Adipose tissue (tissue), 3 donors: ENCODE measurements around the gene HOXA6. TPM values are rescaled to one million over a fixed set of nuclear protein-coding genes. Genes with fewer than 3 reads are reported as not detected.

Experiments
- H3K27ac ChIP-seq: one replicate; pipeline ENCODE4 v1.5.1; 2013; ENCODE audit warnings: low read depth, low read length
- WGBS, 3 donors: extraction: QIAGEN DNeasy Blood & Tissue Kit; methylation state at CpG; one replicate each; pipeline ENCODE4 v1.1.7; 2013; 5-methylcytosine and 5-hydroxymethylcytosine counted together
- polyA plus RNA-seq, 3 donors: library from polyadenylated mRNA; stranded (reverse); fragments of 200-250 nt; gene quantifications; one replicate each; pipeline ENCODE4 v1.2.3, GENCODE V29; 2013
- donor health status: healthy with polysubstance abuse.
- donor health status: Bipolar disorder and iron deficiency.
- donor health status: healthy.

Gene HOXA6
- polyA plus RNA-seq, 3 donors, result 0.39 to 3.6 (median 1.5) TPM

DNA sequence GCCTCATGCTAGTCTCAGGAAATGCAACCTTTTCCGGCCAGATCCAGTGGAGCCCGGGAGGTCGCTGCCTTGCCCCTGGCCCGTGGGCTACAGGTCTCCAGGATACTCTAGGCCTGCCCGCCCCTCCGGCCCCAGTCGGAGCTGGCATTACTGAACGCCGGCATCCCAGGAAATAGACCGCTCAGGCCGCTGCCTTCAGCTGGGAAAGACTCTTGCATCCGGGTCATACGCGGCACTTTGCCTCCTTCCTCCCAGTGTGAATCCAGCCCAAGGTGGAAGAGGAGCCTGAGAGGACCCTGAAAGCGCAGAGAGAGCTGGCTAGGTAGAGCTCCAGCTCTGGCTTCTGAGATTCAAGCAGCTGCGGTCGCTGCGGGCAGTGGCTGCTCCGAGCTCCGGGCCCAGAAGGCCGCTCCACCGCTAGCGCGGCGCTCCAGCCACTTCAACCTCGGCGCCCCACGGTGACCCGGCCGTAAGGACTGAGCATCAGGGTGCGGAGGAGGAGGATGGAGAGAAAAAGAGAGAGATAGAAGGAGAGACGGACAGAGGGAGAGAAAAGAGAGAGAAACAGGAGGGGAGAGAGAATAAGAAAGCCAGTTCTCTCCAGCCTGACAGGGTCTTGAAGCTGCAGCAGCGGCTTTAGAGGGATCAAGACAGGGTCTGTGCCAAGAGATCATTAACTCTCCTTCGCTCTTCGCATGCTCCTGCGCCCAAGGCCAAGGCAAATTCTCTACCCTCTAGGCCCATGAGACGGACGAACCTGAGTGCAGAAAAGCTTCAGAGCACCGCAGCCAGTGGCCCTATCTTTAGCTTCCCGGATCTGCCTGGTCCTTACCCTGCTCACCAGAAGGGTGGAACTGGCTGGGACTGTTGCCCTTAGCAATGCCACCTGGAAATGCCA, 28.3 kb upstream of the HOXA6 start:
- 25 to 75% (median 57%) methylated on average over 40 of the region's 40 CpGs for WGBS, 3 donors
- H3K27ac ChIP-seq, result no peak overlapping the region

DNA sequence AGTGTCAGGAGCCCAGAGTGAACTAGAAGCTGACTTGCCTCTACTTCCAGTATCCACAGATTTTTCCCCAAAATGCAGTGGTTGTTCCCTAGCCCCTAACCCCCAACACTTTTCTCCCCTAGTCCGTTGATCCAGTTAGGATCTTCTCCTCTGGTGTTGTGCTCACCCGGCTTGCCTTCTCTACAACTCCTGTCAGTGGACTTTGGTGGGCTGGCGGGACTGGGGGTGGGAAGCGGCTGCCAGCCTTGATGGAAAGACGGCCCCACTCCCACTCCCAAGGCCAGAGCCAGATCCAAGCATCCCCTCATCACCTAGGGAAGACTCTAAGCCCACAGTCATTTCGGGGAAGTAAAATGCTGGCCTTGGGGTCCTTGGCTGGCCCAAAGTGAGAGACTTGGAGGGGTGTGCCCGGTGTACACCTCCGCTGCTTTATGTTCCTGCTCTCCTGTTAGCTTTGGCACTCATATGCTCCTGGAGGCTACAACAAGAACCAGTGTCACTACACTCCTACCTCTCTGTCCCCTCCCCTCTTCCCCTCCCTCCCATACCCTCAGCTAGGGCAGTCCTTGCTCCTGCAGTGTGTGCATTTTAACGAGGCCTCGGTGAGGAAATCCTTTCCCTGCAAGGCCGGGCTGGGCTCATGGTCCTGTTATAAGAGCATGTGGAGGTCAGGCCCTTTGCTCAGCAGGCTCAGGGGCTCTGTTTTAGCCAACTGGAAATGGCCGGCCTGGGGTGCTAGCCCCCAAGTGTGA, 27.5 kb upstream of the HOXA6 start:
- no peak overlapping the region for H3K27ac ChIP-seq
- 32 to 78% (median 73%) methylated on average over 12 of the region's 12 CpGs for WGBS, 3 donors

DNA sequence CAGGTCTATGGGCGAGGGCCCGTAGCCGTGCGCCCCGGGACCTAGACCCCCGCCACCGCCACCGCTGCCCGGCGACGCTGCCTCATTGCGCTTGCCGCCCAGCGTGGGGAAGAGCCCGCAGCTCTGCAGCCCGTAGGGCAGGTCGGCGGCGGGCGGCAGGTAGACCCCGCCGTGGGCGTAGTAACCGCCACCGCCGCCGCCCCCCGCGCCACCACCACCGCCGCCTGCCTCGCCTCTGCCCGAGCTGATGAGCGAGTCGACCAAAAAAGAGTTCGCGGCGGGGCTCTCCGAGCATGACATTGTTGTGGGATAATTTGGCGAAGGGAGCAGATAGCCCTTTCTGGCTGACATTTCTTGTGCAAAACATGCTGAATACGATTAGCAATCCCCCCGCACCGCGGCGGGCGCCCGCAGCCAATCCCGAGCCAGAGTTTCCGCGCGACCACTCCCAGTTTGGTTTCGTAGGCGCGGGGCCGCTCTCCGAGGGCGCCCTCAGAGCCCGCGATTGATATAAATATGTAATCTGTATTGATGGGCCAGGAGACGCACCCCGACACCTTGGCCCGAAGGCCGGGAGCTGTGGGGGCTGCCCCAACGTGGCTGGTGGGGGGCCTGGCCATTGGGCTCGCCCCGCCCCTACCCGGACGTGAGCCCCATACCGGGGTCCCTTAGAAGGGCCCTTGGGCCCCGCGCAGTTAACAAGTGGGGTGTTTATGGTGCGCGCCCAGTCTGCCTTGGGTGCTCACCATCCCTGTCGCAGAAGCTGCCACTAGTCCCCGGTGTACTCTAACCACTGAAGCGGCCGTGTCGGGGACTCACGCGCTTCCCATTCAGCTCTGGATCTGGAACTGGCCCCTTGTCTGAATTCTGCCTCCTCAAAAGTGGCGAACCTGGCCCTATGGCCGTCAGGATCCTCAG, 26.6 kb upstream of the HOXA6 start, which contains the start of gene HOXA10:
Gene HOXA10, minus strand, starts transcription at position 365 of the 918 bp plus-strand sequence. Its CDS starts 14 bp downstream, at position 351.
- no peak within 1 kb of the TSS for H3K27ac ChIP-seq
- WGBS, 3 donors, result 8 to 9% (median 8%) methylated on average over 67 to 82 of the region's 82 CpGs

DNA sequence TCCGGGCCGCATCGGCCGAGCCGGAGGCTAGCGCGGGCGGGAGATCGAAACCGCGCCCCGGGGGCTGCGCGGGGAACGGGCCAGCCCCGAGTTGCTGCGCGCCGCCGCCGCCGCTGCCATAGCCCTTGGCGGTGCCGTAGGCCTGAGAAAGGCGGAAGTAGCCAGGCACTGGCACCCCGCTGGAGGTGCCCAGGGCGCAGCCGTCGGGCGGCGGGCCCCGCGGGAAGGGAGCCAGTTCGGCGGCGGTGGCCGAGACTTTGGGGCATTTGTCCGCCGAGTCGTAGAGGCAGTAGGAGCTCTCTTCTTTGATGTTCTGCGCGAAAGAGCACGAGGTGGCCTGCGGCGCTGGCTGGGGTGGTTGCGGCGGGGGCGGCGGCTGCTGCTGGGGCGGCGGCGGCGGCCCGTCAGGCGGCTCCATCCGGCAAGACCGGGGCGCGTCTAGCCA, 26.0 kb upstream of the HOXA6 start:
- 1% methylated on average over 39 to 59 of the region's 59 CpGs for WGBS, 3 donors
- H3K27ac ChIP-seq, result no peak overlapping the region

DNA sequence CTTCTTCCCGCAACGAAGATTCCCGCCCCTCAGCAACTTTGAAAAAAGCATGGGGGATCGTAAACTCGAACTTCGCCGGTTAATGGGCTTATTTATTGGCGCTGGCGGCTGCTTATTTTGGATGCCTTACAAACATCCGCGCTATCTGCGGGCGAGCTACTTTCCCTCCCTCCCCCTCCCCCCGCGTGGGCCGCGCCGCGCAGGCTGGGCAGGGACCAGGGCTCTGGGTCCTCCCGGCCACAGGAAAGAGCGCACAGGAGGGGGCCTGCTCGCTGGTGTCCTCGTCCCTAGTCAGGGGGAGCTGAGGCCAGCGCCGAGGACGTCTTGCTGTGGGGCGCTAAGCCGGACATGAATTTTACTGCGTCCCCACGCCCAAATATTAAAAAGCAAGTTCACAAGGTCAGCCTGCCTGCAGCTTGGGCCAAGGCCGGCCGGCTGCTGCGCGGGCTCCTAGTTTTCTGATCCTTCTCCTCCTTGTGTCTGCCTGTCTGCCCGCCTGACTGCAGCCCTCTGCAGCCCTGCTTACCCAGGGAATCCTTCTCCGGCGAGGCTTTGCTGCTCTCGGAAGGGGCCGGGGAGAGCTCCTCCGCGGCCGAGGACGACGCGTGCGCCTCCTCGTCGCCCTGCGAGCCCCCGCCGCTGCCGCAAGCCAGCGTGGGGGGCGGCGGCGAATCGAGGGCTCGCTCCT, 25.4 kb upstream of the HOXA6 start:
- 2 to 3% (median 2%) methylated on average over 52 to 58 of the region's 58 CpGs for WGBS, 3 donors
- no peak overlapping the region for H3K27ac ChIP-seq

DNA sequence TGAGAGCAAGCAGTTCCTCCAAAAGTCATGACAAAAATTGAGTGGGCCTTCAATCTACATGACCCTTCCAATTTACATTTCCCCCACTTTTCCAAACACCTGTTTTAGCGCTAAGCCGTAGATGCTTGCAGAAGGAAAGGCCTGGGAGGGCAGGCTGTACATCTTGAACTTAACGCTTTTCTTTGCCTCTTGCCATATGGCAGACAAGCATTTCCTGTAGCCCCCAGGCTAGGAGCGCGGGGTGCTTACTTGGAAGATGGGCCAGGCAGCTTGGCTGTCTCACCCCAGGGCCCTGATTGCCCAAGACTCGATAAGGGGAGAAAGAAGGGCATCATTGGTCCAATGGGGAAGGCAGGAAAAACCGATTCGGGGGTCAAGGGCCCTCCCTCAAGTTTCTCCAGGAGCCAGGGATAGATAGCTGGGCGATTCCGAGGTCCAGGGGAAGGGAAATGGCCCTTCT, 24.8 kb upstream of the HOXA6 start:
- 10 to 18% (median 12%) methylated on average over 10 of the region's 10 CpGs for WGBS, 3 donors
- H3K27ac ChIP-seq, result no peak overlapping the region

DNA sequence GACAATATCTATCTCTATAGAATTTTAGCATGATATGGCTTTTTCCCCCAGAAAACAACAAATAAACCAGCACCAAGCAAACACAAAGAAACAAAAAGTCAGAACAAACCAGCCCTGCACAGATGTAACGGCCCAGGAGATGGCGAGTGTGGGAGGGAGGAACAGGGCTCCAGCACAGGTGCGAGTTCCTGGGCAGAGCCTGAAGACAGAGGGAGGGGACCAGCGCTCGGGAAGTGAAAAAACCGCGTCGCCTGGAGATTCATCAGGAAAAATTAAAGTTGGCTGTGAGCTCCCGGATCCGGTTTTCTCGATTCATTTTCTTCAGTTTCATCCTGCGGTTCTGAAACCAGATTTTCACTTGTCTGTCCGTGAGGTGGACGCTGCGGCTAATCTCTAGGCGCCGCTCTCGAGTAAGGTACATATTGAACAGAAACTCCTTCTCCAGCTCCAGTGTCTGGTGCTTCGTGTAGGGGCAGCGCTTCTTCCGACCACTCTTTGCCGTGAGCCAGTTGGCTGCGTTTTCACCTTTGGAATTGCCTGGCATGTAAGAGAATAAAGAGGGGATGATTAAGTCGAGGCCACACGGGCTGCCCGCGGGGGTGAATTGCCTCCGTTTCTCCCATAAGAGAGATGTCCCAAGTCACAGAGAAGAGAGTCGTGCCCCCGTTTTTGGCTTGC, 24.2 kb upstream of the HOXA6 start:
- WGBS, 3 donors, result 8 to 24% (median 17%) methylated on average over 30 of the region's 30 CpGs
- no peak overlapping the region for H3K27ac ChIP-seq

DNA sequence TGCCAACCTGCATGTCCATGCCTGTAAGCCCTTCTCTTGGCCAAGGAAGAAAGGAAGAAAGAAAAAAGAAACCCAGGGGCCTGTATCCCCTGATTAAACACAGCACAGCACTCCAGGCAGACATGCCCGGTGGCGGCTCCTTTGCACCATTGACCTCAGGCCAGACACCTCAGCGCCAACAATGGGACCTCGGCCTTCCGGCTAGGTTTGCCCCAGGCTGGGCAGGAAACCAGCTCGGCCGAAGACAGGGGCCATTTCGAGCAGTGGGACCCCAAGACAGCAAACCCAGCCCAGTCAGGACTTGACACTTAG, 23.7 kb upstream of the HOXA6 start:
- 13 to 28% (median 16%) methylated on average over 8 of the region's 8 CpGs for WGBS, 3 donors
- no peak overlapping the region for H3K27ac ChIP-seq

DNA sequence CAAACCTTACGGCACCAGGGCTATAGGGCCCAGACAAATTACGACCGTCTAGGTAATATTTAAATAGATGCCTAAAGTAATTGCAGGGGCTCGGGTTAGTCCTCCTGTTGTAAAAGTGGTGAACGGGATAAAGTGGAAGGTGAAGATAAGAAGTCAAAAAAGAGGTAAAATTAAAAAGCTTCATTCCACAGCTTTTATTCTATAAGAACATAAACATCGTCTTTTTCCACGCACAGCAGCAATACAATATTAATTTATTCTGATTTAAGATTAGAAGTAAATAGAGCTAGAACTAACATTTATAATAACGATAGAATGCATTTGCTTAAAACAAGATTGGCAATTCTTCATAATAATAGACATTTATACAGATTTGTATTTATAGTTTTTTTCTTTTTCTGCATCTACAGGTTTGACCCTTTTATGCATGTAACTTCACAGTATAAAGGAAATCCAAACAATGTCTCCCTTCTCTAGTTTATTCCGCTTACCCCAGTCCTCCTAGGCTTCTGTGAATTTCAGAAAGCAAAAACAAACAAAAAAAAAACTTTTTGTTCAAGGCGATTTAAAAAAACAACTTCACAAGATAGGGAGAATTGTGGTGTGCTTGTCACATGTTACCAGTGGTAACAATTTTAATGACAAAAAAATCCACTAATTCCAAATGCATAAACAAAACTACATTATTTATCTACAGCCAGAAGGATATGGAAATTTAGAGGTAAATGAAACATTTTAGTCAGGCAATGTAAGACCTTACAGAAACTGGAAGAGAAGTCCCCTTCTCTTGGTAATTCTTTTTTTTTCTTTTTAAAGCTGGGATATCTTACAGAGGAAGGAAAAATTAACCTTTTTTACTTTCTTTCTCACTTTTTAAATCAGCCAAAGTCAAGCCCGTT, 23.1 kb upstream of the HOXA6 start:
- no peak overlapping the region for H3K27ac ChIP-seq
- 21 to 35% (median 31%) methylated on average over 11 of the region's 11 CpGs for WGBS, 3 donors

DNA sequence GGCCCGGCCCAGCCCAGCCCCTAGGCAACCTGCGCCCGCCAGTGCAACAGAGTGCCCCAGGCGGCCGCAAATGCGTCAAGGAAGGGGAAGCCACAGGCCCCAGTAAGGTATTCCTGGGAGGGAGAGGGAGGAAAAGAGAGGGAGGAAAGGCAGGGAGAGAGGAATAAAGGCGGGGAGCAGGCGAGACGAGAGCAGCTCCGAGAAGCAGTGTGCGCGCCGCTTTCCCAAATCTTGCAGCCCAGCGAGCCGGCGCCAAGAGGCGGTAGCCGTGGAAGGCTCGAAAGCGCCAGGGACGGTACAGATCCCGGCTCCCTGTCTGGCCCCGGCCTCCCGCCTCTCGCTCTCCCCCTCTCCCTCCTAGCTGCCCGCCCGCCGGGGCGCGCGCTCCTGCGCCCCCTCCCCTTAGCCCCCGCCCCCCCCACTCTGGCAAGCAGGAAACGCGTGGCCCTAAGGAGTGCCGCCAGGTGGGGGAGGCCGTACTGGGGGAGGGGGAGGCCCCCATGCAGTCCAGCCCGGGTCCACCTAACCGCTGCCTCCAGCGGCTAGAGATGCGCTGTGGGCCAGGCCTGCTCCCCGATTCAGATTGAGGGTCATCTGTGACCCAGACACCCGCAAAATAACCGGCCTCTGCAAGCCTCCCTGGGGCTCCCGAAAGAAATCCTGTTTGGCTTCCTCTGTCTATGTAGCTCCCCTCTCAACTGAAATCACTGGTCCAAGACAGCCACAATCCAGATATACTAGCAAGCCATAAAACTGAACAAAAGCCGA, 22.3 kb upstream of the HOXA6 start:
- WGBS, 3 donors, result 7 to 18% (median 8%) methylated on average over 26 to 44 of the region's 46 CpGs
- H3K27ac ChIP-seq, result no peak overlapping the region

DNA sequence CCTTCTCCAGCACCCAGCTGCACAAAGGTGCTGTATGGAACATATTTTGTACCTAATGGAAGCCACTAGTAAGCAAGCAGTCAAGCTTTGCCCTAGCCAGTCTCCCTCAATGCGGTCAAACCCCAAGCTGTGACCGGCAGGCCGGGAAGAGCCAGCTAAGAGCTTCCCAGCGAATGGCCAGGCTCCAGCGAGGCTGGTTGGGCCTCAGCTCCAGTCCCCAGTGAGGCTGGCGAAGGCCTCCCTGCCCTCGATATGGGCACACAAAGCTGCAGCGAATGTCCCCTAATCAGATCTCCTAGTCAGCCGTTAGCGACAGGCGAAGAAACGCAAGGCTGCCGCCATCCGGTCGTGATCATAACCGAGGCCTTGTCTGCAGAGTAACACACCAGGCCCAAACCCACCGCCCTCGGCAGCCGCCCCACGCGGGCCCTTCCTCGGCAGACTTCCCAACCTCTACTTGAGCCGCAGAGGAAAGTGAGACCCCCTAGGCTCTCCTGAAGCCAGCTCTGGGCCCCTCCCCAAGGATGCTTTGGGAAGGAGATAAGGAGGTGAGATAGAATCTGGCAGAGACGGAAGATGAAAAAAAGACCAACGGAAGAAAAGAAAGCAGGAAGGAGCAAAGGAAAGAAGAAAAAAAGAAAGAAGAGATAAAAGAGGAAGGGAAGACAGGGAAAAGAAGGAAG, 20.8 kb upstream of the HOXA6 start:
- H3K27ac ChIP-seq, result no peak overlapping the region
- 17 to 30% (median 26%) methylated on average over 25 of the region's 25 CpGs for WGBS, 3 donors

DNA sequence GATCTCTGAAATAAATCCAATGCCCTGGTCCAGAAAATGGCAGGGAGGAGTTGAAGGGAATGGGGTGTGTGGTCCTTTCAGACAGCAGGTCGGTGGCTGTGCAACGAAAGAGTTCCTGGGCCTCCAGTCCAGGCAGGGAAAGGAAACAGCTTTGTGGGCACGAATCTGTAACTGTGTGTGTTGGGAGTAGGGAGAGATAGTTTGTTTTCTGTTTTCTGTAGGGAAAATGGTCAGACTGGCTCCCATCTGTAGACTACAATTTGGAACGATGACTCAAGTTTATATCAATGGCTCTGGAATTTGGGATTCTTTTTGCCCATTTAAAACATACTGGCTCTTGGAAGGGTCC, 20.3 kb upstream of the HOXA6 start:
- WGBS, 3 donors, result 26 to 39% (median 35%) methylated on average over 4 of the region's 4 CpGs

DNA sequence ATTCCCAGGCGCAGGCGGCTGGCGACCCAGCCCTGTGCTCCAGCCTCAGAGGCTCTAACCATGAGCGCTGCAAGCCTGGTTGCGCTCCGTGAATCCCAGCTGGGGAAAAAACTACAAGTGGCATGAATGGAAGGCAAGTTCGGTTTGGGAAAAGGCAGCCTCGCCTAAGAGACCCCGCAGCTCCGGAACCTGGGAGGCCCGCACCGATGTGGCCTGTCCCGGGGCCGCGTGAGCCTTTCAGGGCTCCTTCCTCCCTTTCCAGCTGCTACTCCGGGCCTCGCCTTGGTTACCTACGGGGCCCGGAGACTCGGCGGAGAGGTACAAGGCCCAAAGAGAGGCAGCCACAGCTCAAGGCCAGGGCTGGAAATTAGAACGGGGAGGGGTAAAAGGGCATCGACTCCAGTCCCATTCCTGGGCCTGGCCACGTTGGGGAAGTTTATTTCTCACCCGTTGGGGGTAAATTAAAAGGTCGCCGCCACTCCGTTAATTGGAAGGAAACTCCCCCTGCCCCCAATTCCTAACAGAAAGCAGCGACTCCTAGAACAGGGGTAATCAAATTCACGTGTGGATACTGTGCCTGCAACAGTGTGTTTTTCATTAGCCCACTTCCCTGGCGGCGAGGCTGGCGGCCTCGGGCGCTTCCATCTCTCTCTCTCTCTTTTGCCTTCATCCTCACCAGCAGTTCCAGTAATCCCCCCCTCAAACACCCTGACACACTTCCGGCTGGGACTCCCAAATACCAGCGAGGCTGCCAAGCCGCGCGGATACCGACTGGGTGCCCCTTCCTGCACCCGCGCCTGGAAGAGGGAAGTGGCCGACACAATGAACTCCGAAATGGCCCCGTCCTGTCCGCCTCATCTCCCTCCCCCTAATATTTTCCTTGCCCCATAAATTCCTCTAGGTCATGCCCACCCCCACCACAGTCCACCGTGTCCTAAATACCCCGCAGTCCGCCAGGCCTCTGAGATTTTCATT, 19.2 kb upstream of the HOXA6 start:
- 13 to 31% (median 19%) methylated on average over 50 of the region's 50 CpGs for WGBS, 3 donors
- H3K27ac ChIP-seq, result no peak overlapping the region

More for the DNA sequence above, 20.3 kb upstream of the HOXA6 start:
- H3K27ac ChIP-seq, result no peak overlapping the region

DNA sequence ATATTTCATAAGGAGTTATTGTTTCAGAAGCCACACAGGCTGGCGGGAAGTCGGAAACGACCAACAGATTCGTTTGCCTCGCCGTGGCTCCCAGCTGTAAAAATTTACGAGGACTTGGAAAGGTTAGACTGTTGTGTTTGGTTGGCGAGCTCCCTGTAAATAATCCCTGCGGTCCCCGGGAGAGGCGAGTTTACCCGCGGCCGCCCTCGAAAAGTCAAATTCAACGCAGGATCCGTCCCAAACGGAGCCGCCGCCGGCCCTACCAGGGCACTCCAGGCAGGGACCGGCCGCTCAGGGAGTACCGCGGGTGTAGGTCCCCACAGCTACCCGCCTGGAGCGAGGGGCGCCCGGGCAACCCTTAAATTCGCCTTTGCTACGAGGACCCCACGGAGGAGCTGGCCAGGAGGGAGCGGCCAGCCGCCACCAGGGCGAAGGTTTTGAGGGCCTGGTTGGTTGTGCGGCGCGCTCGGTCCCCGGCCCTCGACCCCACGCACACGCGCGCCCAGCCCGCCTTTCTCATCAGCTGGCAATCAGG, 18.5 kb upstream of the HOXA6 start:
- WGBS, 3 donors, result 5 to 12% (median 11%) methylated on average over 42 to 46 of the region's 46 CpGs
- no peak overlapping the region for H3K27ac ChIP-seq
